Measurements from ENCODE around the gene LSM2.
"Not testable (repeated sequence)": the region's sequence is repeated elsewhere in the genome, so short reads cannot be mapped to it uniquely, and the experiment has no call there.

Gene LSM2

DNA sequence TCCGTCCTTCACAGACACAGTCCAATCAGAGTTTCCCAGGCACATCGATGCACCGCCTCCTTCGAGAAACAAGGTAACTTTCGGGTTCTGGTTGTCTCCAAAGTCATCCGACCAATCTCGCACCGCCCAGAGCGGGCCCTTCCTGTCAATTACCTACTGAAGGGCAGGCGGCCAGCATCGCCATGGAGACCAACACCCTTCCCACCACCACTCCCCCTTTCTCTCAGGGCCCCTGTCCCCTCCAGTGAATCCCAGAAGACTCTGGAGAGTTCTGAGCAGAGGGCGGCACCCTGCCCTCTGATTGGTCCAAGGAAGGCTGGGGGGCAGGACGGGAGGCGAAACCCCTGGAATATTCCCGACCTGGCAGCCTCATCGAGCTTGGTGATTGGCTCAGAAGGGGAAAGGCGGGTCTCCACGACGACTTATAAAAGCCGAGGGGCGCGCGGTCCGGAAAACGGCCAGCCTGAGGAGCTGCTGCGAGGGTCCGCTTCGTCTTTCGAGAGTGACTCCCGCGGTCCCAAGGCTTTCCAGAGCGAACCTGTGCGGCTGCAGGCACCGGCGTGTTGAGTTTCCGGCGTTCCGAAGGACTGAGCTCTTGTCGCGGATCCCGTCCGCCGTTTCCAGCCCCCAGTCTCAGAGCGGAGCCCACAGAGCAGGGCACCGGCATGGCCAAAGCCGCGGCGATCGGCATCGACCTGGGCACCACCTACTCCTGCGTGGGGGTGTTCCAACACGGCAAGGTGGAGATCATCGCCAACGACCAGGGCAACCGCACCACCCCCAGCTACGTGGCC lies 20.7 kb upstream of the LSM2 start, which contains the start of gene HSPA1B:
Gene HSPA1B, plus strand, starts transcription at position 453 of the 794 bp plus-strand sequence. Its CDS starts 213 bp downstream, at position 666.
- peak; percentile 99 for DNase-seq (ENCODE audit: low spot score)

DNA sequence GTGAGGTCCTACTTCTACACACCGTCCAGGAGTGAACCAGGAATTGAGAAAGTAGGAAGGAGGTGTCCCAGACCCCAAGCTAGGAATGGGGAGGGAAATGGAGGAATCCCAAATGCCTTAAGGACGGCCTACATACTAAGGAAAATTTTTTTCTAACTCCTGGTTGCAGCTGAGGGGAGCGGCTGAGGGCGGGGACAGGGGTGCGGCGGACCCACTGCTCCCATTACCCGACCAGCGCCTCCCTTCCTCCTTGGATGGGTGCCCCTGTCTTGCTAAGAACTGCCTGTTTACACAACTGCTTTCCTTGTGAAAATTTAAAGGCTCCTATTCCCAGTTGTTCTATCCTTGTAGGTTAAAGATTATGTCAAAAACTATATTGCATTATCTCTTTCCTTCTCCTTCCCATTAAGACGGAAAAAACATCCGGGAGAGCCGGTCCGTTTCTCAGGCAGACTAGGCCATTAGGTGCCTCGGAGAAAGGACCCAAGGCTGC lies 20.1 kb upstream of the LSM2 start:
- DNase-seq (ENCODE audit: low spot score) = peak; percentile 83

DNA sequence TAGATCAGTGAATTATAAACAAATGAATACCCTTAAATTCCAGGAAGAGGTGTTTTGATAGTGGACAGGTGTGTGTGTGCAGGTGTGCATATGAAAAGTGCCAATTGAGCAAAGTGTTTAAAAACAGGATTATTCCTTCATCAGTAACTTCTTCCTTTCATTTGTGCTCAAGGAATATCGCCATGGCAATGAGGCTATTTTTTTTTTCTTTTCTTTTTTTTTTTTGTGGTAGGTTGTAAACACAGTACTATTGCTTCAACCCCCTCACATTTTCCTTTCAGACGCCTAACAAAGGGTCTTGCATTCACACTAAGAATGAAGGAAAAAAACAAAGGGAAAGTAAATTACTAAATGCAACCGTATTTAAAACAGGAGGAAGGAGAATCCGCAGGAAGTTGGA lies 18.8 kb upstream of the LSM2 start:
- DNase-seq (ENCODE audit: low spot score) = no peak

DNA sequence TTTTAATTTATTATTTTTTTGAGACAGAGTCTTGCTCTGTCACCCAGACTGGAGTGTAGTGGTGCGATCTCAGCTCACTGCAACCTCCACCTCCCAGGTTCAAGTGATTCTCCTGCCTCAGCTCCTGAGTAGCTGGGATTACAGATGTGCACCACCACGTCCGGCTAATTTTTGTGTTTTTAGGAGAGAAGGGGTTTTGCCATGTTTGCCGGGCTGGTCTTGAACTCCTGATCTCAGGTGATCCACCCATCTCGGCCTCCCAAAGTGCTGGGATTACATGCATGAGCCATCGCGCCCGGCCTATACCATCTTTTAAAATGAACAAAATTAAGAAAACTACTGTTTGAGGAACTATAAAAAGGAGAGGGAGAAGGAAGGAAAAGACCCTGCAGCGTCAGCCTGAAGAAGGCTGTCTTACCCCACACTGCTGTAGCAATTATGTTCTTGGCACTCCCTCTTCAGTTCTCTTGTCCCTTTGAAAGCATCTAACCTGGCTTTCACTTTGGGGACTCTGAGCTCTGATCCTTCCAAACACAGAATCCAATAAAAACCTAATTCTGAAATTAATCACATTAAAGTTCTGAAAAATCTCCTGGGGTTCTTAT lies 16.9 kb upstream of the LSM2 start:
- not testable (repeated sequence) for DNase-seq (ENCODE audit: low spot score)

DNA sequence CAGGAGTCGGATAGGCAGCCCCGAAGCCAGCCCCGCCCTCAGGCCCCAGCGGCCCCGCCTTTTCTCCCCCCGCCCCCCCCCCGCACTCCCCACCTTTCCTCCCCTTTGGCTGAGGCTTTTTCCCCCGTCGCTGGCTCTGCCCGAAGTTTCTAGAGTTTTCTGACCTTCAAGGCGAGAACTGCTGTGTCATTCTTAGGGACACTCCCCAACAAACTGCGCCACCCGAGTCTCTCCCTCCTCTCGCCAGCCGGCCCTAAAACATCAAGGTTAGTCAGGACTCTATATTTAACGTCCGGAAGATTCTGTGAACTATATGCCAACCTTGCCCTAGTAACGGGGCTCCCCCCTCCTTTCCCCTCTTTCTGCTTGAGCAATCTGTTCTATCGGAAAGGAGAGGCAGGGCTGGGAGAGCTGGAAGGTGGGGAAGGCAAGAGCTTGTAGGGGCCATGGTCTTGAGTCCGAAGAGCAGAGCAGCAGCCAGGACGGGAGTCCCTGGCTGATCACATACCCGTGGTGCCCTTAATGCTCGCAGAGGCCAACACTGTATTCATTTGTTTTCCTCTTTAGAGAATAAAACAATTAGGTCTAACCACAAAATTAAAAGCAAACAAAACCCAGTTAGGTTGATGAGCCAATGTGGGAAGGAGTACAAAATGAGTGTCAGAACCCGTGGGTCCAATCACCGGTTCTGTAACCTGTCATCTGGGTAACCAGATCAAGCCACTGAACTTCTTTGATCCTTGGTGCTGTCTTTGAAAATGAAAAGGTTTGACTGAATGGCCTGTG lies 15.5 kb upstream of the LSM2 start:
- DNase-seq (ENCODE audit: low spot score) = peak; percentile 85

DNA sequence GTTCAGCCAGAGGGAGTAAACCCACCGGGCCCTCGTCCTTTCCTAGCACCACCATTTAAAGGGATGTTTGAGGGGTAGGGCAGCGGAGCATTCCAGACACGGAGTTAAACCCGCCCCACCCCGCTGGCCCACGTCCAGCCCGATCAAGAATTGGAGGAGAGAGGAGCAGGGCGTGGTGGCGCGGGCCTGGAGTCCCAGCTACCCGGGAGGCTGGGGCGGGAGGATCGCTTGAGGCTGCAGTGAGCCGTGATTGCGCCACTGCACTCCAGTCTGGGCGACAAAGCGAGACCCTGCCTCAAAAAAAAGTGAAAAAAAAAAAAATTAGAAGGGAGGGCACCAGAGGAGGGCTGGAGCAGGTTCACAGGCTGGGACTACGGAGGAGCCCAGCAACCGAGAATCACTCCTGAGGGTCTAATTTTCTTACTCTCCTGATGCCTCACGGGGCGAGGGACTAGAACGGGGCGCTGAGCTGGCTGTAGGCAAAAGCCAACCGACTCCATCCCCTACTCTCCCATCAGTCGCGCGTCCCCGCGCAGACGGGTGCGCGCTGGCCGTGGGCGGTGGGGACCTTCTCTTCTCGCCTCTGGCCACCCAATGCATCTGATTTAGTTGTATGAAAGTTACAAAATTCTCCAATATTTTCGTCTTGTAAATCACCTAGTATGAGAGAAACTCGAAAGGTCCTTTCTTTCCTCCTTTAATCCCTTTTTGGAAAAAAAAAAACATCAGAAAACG lies 14.7 kb upstream of the LSM2 start:
- peak; percentile 79 for DNase-seq (ENCODE audit: low spot score)

DNA sequence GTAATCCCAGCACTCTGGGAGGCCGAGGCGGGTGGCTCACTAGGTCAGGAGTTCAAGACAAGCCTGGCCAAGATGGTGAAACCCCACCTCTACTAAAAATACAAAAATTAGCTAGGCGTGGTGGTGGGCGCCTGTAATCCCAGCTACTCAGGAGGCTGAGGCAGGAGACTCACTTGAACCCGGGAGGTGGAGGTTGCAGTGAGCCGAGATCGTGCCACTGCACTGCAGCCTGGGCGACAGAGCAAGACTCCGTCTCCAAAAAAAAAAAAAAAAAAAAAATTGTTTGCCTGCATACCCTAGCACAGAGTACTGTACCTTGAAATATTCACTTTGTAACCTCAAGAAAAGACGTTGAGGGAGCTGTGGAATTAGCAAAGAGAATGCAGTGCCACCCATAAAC lies 13.6 kb upstream of the LSM2 start:
- DNase-seq (ENCODE audit: low spot score) = not testable (repeated sequence)

DNA sequence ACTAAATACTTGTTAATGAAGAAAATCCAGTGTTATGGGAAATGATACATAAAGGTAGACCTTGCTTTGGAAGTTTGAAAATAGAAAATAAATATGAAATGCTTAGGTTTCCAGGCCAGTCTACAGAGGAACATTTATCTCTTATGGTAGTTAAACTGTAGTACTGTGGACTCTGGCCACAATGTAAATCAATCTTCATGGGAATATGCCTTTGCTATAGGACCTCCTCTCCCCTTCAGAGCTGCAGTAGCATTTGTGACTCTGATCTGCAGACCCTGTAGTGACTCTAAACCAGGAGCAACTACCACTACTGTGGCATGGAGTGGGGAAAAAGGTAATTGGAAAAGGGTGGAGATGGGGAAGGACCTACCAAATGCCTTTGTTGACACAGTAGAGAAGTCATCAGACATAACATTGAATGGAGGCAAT lies 13.1 kb upstream of the LSM2 start:
- DNase-seq (ENCODE audit: low spot score) = no peak

DNA sequence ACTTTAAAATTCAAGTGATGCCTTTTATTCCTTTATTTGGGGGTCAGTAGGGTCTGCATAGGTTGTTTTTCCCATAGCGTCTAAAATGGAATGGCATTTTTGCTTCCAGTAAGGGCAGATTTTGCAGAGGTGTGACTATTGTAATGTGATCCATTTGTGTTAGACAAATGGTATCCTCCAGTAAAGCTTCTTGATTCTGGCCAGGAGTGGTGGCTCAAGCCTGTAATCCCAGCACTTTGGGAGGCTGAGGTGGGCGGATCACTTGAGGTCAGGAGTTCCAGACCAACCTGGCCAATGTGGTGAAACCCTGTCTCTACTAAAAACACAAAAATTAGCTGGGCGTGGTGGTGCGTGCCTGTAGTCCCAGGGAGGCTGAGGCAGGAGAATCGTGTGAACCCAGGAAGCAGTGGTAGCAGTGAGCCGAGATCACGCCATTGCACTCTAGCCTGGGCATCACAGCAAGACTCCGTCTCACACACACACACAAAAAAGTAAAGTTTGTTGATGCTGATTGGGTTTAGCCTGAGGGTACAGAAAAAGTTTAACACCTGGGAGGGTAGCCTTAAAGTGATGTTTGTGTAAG lies 11.3 kb upstream of the LSM2 start:
- DNase-seq (ENCODE audit: low spot score) = not testable (repeated sequence)

DNA sequence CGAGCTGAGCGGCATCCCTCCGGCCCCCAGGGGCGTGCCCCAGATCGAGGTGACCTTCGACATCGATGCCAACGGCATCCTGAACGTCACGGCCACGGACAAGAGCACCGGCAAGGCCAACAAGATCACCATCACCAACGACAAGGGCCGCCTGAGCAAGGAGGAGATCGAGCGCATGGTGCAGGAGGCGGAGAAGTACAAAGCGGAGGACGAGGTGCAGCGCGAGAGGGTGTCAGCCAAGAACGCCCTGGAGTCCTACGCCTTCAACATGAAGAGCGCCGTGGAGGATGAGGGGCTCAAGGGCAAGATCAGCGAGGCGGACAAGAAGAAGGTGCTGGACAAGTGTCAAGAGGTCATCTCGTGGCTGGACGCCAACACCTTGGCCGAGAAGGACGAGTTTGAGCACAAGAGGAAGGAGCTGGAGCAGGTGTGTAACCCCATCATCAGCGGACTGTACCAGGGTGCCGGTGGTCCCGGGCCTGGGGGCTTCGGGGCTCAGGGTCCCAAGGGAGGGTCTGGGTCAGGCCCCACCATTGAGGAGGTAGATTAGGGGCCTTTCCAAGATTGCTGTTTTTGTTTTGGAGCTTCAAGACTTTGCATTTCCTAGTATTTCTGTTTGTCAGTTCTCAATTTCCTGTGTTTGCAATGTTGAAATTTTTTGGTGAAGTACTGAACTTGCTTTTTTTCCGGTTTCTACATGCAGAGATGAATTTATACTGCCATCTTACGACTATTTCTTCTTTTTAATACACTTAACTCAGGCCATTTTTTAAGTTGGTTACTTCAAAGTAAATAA lies 10.6 kb upstream of the LSM2 start:
- not testable (repeated sequence) for DNase-seq (ENCODE audit: low spot score)

DNA sequence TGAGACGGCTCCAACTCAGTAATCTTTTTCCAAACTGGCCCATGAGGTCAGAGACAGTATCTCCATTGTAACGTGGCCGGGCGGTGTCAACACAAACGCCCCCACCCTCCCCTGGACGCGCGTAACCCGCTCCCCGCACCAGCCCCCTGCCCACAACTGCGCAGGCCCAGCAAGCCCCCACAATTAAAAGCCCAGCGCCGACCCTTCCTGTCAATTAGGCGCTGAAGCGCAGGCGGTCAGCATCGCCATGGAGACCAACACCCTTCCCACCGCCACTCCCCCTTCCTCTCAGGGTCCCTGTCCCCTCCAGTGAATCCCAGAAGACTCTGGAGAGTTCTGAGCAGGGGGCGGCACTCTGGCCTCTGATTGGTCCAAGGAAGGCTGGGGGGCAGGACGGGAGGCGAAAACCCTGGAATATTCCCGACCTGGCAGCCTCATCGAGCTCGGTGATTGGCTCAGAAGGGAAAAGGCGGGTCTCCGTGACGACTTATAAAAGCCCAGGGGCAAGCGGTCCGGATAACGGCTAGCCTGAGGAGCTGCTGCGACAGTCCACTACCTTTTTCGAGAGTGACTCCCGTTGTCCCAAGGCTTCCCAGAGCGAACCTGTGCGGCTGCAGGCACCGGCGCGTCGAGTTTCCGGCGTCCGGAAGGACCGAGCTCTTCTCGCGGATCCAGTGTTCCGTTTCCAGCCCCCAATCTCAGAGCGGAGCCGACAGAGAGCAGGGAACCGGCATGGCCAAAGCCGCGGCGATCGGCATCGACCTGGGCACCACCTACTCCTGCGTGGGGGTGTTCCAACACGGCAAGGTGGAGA lies 8.5 kb upstream of the LSM2 start, which contains the start of the genes HSPA1A and HSPA1L:
Gene HSPA1A, plus strand, starts transcription at position 519 of the 814 bp plus-strand sequence. Its CDS starts 214 bp downstream, at position 733.
Gene HSPA1L, minus strand, starts transcription at position 259 of the 814 bp plus-strand sequence. CDS start 3,311 bp downstream, outside the sequence.
- peak; percentile 98 for DNase-seq (ENCODE audit: low spot score)

DNA sequence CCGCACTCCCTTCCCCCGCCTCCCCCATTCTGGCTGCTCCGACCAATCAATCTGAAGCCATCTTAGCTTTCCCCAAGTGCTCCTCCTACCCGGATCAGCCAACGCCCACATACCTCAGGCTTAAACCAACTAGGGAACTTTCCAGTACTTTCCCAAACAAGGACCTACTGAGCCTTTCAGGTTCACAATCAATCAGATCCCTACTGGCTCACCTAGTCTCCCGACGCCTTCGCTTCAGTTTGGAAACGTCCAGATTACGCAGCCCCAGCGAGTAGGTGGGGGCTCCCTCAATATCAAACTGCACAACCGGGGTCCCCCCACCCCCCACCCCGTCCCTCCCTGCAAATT lies 7.9 kb upstream of the LSM2 start:
- peak; percentile 98 for DNase-seq (ENCODE audit: low spot score)

DNA sequence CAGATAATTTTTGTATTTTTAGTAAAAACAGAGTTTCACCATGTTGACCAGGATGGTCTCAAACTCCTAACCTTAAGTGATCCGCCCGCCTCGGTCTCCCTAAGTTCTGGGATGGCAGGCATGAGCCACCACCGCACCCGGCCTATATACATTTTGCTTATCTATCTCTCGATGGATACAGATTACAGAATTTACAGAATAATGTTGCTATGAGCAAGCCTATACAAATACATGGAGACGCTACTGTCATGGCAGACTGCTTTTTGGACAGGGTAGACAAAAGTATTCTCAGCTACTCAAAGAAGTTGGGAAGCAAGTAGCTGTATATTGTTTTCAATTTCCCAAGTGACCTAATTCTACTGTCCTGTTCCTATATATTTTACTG lies 6.7 kb upstream of the LSM2 start:
- DNase-seq (ENCODE audit: low spot score) = no peak

DNA sequence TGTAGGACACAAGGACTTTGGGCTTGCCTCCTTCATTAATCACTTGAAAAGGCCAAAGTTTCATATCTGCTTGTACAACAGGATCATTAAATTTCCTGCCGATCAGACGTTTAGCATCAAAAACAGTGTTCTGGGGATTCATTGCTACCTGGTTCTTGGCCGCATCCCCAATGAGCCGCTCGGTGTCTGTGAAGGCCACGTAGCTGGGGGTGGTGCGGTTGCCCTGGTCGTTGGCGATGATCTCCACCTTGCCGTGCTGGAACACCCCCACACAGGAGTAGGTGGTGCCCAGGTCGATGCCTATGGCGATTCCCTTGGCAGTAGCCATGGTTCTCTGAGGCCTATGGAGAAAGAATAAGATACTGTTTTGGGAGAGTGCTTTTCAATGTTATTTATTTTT lies 4.9 kb upstream of the LSM2 start:
- DNase-seq (ENCODE audit: low spot score) = no peak

DNA sequence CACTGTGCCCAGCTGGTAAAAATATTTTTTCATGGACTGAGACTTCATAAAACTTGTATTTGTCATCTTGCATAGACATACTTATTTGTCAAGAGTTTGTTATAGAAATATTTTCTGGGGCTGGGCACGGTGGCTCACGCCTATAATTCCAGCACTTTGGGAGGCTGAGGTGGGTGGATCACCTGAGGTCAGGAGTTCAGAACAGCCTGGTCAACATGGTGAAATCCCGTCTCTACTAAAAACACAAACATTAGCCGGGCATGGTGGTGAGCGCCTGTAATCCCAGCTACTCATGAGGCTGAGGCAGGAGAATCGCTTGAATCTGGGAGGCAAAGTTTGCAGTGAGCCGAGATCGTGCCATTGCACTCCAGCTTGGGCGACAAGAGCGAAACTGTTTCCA lies 1.8 kb upstream of the LSM2 start:
- not testable (repeated sequence) for DNase-seq (ENCODE audit: low spot score)

DNA sequence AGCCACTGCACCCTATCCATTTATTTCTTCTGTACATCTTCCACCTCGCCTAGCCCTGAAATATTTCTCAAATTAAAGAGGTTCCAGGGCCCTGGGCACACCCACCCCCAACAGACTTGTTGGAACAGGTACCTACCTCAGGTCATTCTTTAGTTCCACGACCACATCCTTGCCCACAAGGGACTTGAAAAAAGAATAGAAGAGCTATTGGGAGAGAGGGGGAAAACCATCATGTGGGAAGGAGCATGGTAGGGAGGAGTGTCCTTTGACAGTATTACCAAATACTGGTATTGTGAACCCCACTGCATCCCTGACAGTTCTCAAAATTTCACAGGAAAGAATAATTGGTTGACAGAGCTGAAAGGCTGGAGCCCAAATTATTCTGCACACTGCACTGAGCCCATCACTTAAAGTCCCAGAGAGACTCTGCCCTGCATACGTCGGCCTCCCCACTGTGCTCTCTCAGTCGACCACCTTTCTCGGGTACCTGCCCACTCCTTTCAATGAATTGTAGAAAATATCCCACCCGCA lies 762 bp downstream of the LSM2 start:
- no peak for DNase-seq (ENCODE audit: low spot score)

DNA sequence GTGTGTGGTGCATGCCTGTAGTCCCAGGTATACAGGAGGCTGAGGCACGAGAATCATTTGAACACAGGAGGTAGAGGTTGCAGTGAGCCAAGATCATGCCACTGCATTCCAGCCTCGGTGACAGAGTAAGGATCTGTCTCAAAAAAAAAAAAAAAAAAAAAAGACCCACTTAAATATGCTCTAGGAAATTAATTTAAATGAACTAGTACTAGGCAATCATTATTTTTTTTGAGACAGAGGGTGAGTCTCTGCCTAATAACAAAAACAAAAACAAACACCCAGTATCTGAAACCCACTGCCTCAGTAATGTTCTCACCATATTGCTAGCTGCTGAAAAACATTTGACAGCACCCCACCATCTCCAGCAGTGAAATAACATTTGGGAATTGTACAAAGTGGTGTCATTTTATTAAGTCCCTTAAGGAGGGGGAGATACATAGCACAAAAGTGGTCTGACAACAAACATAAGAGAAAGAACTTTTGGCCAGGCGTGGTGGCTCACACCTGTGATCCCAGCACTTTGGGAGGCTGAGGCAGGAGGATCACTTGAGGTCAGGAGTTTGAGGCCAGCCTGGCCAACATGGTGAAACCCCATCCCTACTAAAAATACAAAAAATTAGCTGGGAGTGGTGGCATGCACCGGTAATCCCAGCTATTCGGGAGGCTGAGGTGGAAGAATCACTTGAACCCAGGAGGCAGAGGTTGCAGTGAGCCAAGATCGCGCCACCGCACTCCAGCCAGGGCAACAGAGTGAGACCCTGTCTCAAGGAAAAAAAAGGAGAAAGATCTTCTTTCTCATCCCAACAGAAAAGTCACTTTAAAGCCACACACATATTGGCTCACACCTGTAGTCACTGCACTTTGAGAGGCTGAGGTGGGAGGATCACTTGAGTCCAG lies 5.5 kb downstream of the LSM2 start:
- DNase-seq (ENCODE audit: low spot score) = not testable (repeated sequence)

DNA sequence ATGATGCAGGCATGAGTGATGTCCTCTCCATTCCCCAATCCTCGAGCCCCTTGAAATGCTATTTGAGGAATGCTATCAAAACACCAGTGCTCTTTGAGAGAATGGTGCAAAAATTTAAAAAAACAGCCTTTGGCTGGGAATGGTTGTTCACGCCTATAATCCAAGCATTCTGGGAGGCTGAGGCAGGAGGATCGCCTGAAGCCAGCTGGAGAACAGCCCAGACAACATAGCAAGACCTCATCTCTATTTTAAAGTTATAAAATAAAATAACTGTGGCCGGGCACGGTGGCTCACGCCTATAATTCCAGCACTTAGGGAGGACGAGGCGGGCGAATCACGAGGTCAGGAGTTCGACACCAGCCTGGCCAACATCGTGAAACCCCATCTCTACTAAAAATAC lies 7.0 kb downstream of the LSM2 start:
- DNase-seq (ENCODE audit: low spot score) = no peak
